Left forelimb (tissue), 1 donor: ENCODE data around the gene ARHGDIA.

Experiments
- DNase-seq: peaks from one replicate; pipeline ENCODE4 v3.0.0-alpha.2; 2018; ENCODE audit warnings: low spot score

Gene ARHGDIA

DNA sequence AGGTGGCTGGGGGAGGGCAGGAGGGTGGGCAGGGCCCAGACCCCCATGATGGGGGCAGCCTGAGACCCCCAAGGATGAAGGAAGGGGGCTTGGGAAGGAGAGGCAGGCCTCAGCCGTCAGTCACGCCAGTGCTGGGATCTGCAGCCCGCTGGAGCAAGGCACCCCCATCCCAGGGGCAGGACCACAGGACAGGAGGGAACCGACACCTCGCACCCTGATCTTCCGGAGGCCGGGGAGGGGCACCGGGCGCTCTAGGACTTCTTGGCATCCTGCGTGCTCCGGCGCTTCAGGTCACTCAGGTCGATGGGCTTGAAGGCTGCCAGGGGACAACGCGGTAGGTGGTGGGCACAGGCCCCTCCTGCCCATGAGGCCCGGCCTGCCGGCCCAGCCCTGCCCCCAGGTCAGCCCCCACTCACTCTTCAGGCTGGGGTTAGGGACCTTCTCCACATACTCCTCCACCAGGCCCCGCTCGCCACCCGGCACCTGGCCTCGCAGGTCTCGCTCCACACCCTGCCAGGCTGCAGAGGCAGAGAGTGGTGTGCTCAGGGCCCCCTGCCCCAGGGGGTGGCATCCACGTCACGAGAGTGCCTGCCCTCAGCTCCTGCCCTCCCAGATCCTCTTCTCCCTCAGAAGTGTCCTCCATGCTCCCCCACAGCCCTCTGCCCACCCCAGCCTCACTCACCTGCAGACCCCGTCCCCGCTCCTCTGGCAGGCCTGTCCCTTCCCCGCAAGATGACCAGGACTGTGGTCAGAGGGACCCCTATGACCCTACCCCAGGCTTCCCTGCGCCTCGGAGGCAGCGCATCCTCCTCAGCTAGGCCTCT lies 47.9 kb downstream of the ARHGDIA start:
- no peak for DNase-seq

- DNase-seq, result no peak
These were observed 48.9 kb downstream of the ARHGDIA start for GRCh38 chr17:81822312-81822637.

DNA sequence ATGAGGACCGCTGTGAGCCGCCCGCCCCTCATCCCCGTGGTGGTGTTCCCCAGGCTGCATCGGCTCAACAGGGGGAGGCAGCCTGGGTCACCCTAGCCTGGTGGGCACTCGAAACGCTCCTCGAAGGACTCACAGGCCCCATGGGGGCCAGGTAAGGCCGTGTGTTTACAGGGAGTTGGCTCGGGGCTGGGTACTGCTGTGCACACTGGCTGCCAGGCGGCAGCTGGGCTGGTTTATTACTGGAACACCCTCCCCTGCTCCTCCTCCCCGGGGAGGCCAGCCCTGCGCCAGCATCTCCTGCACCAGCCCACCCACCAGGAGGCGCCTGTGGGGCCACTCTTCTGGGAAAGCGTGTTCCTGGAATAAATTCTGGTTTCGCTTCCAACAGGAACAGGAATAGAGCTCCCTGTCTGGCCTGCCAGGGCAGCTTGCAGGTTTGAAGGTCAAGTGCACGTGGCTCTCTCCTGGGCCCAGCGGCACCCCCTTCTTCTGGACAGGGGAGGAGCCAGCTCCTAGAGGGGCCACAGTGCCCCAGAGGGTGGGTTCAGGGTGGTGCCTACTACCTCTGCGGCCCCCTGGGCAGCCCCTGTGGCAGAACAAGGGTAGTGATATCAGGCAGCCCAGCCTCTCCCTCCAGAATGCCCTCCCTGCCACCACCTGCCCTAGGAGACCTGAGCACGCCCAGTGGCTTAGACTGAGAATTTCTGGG lies 49.4 kb downstream of the ARHGDIA start:
- no peak for DNase-seq

DNA sequence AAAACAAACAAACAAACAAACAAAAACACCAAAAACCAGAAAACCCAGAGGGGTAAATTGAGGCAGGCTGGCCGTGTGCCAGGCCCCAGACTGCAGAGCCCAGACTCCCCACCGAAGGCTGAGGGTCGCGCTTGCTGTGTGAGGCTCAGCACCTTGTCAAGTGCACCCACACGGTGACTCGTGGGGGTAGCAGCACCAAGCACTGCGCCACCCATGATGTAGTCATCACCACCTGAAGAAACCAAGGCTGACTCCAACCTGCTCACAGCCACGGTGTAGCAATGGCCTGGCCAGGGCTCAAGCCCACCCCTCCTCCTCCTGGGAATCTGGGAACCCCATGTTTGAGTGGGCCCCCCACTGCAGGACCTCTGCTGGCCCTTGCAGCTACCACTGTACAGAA lies 50.0 kb downstream of the ARHGDIA start:
- DNase-seq, result no peak

GRCh38 chr17:81819708-81820107 lies 51.4 kb downstream of the ARHGDIA start:
- no peak for DNase-seq

DNA sequence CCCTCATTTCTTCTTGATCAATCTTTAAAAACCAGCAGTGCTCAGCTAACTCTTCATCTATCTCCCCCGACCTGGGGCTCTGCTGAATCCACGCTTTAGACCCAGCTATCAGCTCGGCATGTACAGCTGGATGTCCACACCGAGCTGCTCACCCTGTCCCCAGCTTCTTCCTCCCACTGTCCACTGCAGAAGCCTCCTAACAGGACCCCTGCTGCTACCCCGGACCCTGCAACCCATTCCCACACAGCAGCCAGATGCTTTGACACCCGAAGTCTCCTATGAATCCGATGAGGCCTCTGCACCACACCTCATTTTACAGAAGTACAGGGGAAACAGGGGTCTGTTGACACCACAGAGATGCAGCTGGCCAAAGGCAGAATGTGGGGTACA lies 53.4 kb downstream of the ARHGDIA start:
- DNase-seq, result no peak
